ENCODE measurements around the gene HTRA2. TPM values are rescaled to one million over a fixed set of nuclear protein-coding genes. Genes with fewer than 3 reads are reported as not detected.

HTRA2 gene
- total and polyA plus RNA-seq, 5 donors from 2014 or later = 25.8 to 34.1 (median 29.2) TPM

DNA sequence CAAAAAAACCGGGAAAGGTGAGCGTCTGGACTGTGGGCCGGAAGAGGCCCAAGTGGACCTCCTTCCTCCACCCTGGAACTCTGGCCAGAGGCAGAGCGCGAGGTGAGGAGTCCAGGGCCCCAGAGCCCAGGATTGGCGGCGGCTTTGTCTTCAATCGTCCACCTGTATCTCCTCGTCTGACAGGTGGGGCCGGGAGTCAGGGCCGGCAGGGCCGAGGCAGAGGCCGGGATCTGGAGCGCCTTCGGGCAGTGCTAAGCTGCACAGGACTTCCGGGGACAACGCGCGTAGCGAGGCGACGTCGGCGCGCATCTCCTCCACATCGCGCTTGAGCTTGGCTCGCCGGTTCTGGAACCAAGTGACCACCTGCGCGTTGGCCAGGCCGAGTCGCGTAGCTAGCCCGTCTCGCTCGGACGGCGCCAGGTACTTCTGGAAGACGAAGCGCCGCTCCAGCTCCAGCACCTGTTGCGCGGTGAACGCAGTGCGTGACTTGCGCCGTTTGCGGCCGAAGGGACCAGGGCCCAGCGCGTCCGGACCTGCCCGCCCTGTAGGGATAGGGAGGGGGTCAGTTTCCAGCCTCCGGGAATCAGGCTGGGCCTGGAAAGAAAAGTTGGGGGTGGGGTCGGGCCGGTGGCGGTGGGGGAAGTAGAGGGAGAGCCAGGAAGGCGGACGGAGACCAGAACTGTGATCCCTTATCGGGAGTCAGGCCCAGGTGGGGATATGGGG lies 31.8 kb upstream of the HTRA2 start:
- H3K4me3 Mint-ChIP-seq = peak overlapping the region; percentile 80 to 91 (median 88)

DNA sequence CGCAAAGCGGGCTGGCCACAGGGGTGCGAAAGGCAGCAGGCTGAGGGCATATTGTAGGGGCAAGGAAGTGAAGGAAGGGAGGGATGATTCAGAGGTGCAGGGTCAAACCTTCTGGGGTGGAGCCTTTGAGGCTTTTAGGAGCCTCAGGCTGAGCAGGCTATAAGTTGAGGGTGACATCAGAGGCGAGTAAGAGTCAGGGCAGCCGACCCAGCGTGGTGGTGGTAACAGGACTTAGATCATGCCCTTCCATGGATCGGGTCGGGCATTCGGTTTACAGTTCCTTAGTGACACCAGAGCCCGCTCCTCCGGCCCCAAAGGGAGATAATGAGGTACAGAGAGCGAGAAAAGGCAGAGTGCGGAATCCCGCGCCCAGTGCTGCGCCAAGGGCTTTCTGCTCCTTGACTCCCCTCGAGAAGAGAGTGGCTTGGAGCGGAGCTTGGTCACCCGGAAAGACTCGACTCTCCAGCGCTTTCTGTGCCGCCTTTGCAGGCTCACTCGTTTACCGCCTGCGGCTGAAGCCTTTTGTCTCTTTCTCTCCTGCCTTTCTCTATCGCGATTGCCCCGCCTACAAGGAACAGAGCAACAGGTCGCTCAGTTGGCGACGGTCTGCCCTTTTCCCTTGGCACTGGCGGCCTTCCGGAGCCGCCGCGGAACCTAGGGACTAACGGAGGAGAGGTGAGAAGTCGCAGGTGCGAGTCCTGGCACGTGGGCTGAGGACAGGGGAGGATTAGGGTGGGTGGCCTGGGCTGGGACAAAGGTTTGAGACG lies 31.1 kb upstream of the HTRA2 start:
- H3K4me3 Mint-ChIP-seq = peak overlapping the region; percentile 80 to 91 (median 88)
- peaks cover 0 to 1% (median 0%) of the 10 kb centered on the region in 7 donors for H3K9me3 Mint-ChIP-seq
- H3K27me3 Mint-ChIP-seq = peaks cover 51% of the 10 kb centered on the region
- DNase-seq = peak in 2 of 3 donors; percentile 23 to 46
- peak overlapping the region in 1 of 3 donors; percentile 41 for H3K27ac Mint-ChIP-seq
- ATAC-seq (ENCODE audit: low read depth in 2 of 2) = peak; percentile 23 to 27
- H3K4me1 Mint-ChIP-seq = peaks cover 0 to 53% (median 12%) of the 10 kb centered on the region in 4 donors
- Histone ChIP-seq H3K27ac (ENCODE audit: insufficient read depth, low read length, poor library complexity, severe bottlenecking) (no peak overlapping the region), H3K4me1 (ENCODE audit: control insufficient read depth, insufficient read depth, low read length, poor library complexity, severe bottlenecking) (peaks cover 38% of the 10 kb centered on the region), H3K9me3 (ENCODE audit: control insufficient read depth in 2 of 2, low read length in 2 of 2) (no peaks in the 10 kb centered on the region), H3K4me3 (ENCODE audit: low read depth, low read length) (peak overlapping the region; percentile 65), H3K27me3 (ENCODE audit: control insufficient read depth, insufficient read depth, low read length) (peaks cover 2% of the 10 kb centered on the region), H3K36me3 (ENCODE audit: control insufficient read depth, insufficient read depth, low read length) (peaks cover 2% of the 10 kb centered on the region)
- H3K36me3 Mint-ChIP-seq = peaks cover 15% of the 10 kb centered on the region

More for the DNA sequence above, 31.8 kb upstream of the HTRA2 start:
- Mint-ChIP-seq H3K4me1 (peaks cover 0 to 46% (median 12%) of the 10 kb centered on the region in 4 donors), H3K27me3 (peaks cover 47% of the 10 kb centered on the region), H3K36me3 (peaks cover 22% of the 10 kb centered on the region), H3K9me3 (peaks cover 0 to 1% (median 0%) of the 10 kb centered on the region in 7 donors), H3K27ac (peak overlapping the region in 1 of 3 donors; percentile 41)
- Histone ChIP-seq H3K27me3 (ENCODE audit: control insufficient read depth, insufficient read depth, low read length) (peaks cover 2% of the 10 kb centered on the region), H3K9me3 (ENCODE audit: control insufficient read depth in 2 of 2, low read length in 2 of 2) (no peaks in the 10 kb centered on the region), H3K4me3 (ENCODE audit: low read depth, low read length) (peak overlapping the region; percentile 65), H3K4me1 (ENCODE audit: control insufficient read depth, insufficient read depth, low read length, poor library complexity, severe bottlenecking) (peaks cover 31% of the 10 kb centered on the region), H3K27ac (ENCODE audit: insufficient read depth, low read length, poor library complexity, severe bottlenecking) (no peak overlapping the region), H3K36me3 (ENCODE audit: control insufficient read depth, insufficient read depth, low read length) (peaks cover 6% of the 10 kb centered on the region)
- ATAC-seq (ENCODE audit: low read depth in 2 of 2) (peak; percentile 17 to 32), DNase-seq (peak in 2 of 3 donors; percentile 22 to 57)

DNA sequence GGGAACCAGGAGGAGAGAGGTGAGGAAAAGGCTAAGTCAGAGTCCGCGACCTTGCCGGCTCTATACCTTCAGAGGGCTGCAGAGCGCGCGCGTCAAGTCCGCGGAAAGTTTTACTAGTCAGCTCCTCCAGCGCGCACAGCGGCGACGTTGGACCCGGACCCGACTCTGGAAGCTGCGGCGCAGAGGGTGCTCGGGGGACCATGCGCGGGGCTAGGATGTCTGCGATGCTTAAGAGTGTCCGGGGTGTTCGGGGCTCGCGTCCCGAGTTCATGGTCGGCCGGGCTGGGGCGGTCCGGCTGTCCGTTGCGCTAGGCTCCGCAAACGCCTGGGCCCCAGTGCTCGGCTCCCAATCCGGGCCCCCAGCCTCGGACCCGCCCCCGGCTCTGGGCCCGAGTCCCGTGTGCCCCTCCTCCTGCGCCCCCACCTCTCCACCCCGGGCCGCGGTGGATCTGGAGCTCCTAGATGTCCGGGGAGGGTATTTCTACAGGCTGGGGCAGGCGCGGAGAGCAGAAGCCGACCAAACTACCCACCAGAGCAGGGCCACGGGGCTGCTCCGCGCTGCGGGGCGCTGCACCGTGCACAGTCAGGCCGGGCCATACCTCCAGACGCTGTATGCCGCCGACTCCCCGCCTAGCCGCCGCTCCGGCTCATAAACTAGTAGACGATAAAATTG lies 30.3 kb upstream of the HTRA2 start, which contains the start of gene LBX2:
TSS of gene LBX2 (minus strand) at position 337 of the 673 bp plus-strand sequence. CDS start at position 271, 66 bp downstream.
- peak within 1 kb of the TSS in 1 of 3 donors; percentile 41 for H3K27ac Mint-ChIP-seq
- H3K36me3 Mint-ChIP-seq = peaks cover 11% of the 10 kb centered on the region
- peak in 2 of 3 donors; percentile 8 to 53 for DNase-seq
- H3K4me3 Mint-ChIP-seq = peak within 1 kb of the TSS; percentile 80 to 91 (median 88)
- Histone ChIP-seq H3K4me1 (ENCODE audit: control insufficient read depth, insufficient read depth, low read length, poor library complexity, severe bottlenecking) (peaks cover 40% of the 10 kb centered on the region), H3K27me3 (ENCODE audit: control insufficient read depth, insufficient read depth, low read length) (peaks cover 2% of the 10 kb centered on the region), H3K27ac (ENCODE audit: insufficient read depth, low read length, poor library complexity, severe bottlenecking) (no peak within 1 kb of the TSS), H3K9me3 (ENCODE audit: control insufficient read depth in 2 of 2, low read length in 2 of 2) (no peaks in the 10 kb centered on the region), H3K4me3 (ENCODE audit: low read depth, low read length) (peak within 1 kb of the TSS; percentile 65), H3K36me3 (ENCODE audit: control insufficient read depth, insufficient read depth, low read length) (no peaks in the 10 kb centered on the region)
- peaks cover 58% of the 10 kb centered on the region for H3K27me3 Mint-ChIP-seq
- H3K9me3 Mint-ChIP-seq = peaks cover 0 to 1% (median 0%) of the 10 kb centered on the region in 7 donors
- ATAC-seq (ENCODE audit: low read depth in 2 of 2) = no peak
- H3K4me1 Mint-ChIP-seq = peaks cover 0 to 60% (median 16%) of the 10 kb centered on the region in 4 donors

DNA sequence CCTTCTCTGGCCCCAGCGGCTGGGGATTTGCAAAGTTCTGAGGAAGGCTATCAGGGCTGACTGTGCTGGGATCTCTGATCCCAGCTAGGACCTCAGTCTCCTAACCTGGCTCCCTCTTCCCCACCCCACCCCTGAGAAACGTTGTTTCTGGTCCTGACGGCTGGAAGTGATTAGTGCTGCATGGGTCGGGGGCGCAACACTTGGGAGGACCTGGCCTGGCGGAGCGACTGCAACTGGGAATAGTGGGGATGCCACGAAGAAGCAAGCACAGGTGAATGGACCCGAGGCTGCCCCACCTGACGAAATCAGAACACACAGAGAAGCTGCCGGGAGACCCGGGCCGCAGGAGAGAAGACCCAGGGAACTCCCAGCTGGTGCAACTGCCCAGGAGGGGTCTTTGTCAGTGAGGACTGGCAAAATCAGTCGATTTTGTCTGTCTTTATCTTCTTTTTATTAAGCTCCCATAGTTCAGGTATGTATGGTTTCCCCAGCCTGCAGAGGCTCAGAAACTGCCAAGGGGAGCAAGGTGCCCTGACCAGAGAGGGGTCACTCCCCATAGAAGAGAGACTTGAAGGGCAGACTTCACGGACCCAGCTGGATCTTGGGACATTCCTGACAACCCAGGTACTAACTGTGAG lies 29.7 kb upstream of the HTRA2 start:
- peaks cover 0 to 67% (median 22%) of the 10 kb centered on the region in 4 donors for H3K4me1 Mint-ChIP-seq
- H3K27ac Mint-ChIP-seq = no peak overlapping the region
- H3K4me3 Mint-ChIP-seq = peak overlapping the region; percentile 56 to 83 (median 71)
- H3K4me1 ChIP-seq (ENCODE audit: control insufficient read depth, insufficient read depth, low read length, poor library complexity, severe bottlenecking) = peaks cover 40% of the 10 kb centered on the region
- peaks cover 2% of the 10 kb centered on the region for H3K27me3 ChIP-seq (ENCODE audit: control insufficient read depth, insufficient read depth, low read length)
- peaks cover 3% of the 10 kb centered on the region for H3K36me3 ChIP-seq (ENCODE audit: control insufficient read depth, insufficient read depth, low read length)
- peaks cover 62% of the 10 kb centered on the region for H3K27me3 Mint-ChIP-seq
- H3K27ac ChIP-seq (ENCODE audit: insufficient read depth, low read length, poor library complexity, severe bottlenecking) = no peak overlapping the region
- no peak for ATAC-seq (ENCODE audit: low read depth in 2 of 2)
- H3K9me3 ChIP-seq (ENCODE audit: control insufficient read depth in 2 of 2, low read length in 2 of 2) = no peaks in the 10 kb centered on the region
- H3K4me3 ChIP-seq (ENCODE audit: low read depth, low read length) = no peak overlapping the region
- peaks cover 0 to 1% (median 0%) of the 10 kb centered on the region in 7 donors for H3K9me3 Mint-ChIP-seq
- DNase-seq = no peak
- peaks cover 17% of the 10 kb centered on the region for H3K36me3 Mint-ChIP-seq

DNA sequence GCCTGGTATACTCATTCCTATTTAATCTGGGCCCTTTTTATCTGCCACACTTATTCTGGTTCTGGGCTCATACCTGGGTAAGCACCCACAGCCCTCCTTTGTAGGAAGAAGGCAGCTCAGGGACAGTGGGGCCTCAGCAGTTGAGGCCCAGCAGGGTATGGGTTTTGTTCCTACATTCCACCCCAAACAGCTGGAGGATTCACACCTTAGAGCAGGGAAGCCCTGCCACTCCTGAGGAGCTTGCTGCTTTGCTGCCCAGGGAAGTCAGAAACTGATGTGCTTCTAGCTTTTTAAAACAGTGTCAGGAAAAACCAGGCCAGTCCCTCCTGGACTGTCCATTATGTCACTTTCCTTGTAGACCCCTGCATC lies 29.2 kb upstream of the HTRA2 start:
- Histone ChIP-seq H3K27ac (ENCODE audit: insufficient read depth, low read length, poor library complexity, severe bottlenecking) (no peak overlapping the region), H3K36me3 (ENCODE audit: control insufficient read depth, insufficient read depth, low read length) (peaks cover 8% of the 10 kb centered on the region), H3K9me3 (ENCODE audit: control insufficient read depth in 2 of 2, low read length in 2 of 2) (no peaks in the 10 kb centered on the region), H3K27me3 (ENCODE audit: control insufficient read depth, insufficient read depth, low read length) (peaks cover 2% of the 10 kb centered on the region), H3K4me3 (ENCODE audit: low read depth, low read length) (no peak overlapping the region), H3K4me1 (ENCODE audit: control insufficient read depth, insufficient read depth, low read length, poor library complexity, severe bottlenecking) (peaks cover 40% of the 10 kb centered on the region)
- ATAC-seq (ENCODE audit: low read depth in 2 of 2) (no peak), DNase-seq (no peak)
- Mint-ChIP-seq H3K27ac (no peak overlapping the region), H3K27me3 (peaks cover 62% of the 10 kb centered on the region), H3K4me3 (peak overlapping the region in 3 of 4 donors; percentile 64 to 83 (median 78)), H3K36me3 (peaks cover 22% of the 10 kb centered on the region), H3K4me1 (peaks cover 0 to 71% (median 24%) of the 10 kb centered on the region in 4 donors), H3K9me3 (peaks cover 0 to 1% (median 0%) of the 10 kb centered on the region in 7 donors)

DNA sequence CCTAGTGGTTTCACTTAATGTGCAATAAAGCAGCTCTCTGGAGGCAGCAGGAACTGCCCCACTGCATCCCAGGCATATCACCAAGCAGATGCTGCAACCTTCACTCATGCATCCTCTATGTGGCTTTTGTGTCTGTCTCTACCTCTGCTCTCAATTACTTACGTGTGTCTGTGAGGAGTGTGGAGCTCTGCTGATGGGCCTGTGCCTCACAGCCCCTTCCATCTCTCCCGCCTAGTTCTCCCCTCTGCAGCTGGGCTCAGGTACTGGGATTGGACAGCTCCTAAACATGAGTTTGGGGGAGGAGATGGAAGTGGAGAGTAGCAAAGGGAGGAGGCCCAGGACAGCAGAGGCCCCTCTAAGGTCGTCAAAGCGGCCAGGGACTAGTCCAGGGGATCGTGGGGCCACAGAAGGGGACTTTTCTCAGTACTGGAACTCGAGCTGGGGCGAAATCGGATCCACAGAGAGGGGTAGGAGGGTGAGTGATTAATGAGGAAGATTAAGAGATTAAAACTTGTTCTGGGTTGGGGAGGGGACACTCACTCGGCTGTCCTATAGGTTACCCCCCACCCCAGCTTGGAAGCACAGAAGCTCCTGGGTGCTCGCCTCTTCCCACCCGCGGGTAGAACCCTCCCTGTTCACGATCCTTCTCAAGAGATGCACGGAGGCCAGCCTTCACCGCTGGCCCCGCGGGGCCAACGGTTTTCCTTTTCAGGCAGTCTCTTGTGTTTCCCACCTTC lies 28.2 kb upstream of the HTRA2 start:
- no peaks in the 10 kb centered on the region for H3K9me3 ChIP-seq (ENCODE audit: control insufficient read depth in 2 of 2, low read length in 2 of 2)
- no peak for ATAC-seq (ENCODE audit: low read depth in 2 of 2)
- peak overlapping the region; percentile 67 to 83 (median 78) for H3K4me3 Mint-ChIP-seq
- H3K4me3 ChIP-seq (ENCODE audit: low read depth, low read length) = no peak overlapping the region
- H3K27me3 Mint-ChIP-seq = peaks cover 62% of the 10 kb centered on the region
- H3K27me3 ChIP-seq (ENCODE audit: control insufficient read depth, insufficient read depth, low read length) = peaks cover 2% of the 10 kb centered on the region
- H3K4me1 ChIP-seq (ENCODE audit: control insufficient read depth, insufficient read depth, low read length, poor library complexity, severe bottlenecking) = peaks cover 47% of the 10 kb centered on the region
- H3K4me1 Mint-ChIP-seq = peaks cover 0 to 79% (median 26%) of the 10 kb centered on the region in 4 donors
- peaks cover 0 to 1% (median 0%) of the 10 kb centered on the region in 7 donors for H3K9me3 Mint-ChIP-seq
- H3K27ac Mint-ChIP-seq = no peak overlapping the region
- H3K27ac ChIP-seq (ENCODE audit: insufficient read depth, low read length, poor library complexity, severe bottlenecking) = no peak overlapping the region
- H3K36me3 Mint-ChIP-seq = peaks cover 20% of the 10 kb centered on the region
- DNase-seq = no peak
- H3K36me3 ChIP-seq (ENCODE audit: control insufficient read depth, insufficient read depth, low read length) = peaks cover 13% of the 10 kb centered on the region

All from CD4-positive, CD25-positive, alpha-beta regulatory T cell (primary cell).